ENCODE measurements around the gene STEAP4.

GRCh38 chr7:88307823-88308222, 1.1 kb upstream of the STEAP4 start:
- TF ChIP-seq CTCF (IDR thresholded peaks at IDR 0.05; ENCODE audit: low read depth, low read length, missing input control) (no peak), ZBTB33 (IDR thresholded peaks at IDR 0.05) (no peak), TAF1 (conservative IDR thresholded peaks at IDR 0.05) (no peak), RAD21 (IDR thresholded peaks at IDR 0.05) (no peak), YY1 (IDR thresholded peaks at IDR 0.05) (no peak), REST (IDR thresholded peaks at IDR 0.05) (no peak), NR2F2 (IDR thresholded peaks at IDR 0.05) (no peak), ATF3 (IDR thresholded peaks at IDR 0.05) (no peak), GABPA (IDR thresholded peaks at IDR 0.05 in 1 of 2, conservative IDR thresholded peaks at IDR 0.05 in 1 of 2) (no peak), SP1 (IDR thresholded peaks at IDR 0.05) (no peak), RXRA (IDR thresholded peaks at IDR 0.05) (no peak), MAX (IDR thresholded peaks at IDR 0.05) (no peak)

Data from liver (tissue), 3 donors.